Skeletal muscle cell (primary cell): ENCODE results near the gene SOX9.
"Not testable (repeated sequence)": the region's sequence is repeated elsewhere in the genome, so short reads cannot be mapped to it uniquely, and the experiment has no call there.

Experiments used
- DNase-seq: peaks from one replicate; pipeline ENCODE4 v3.0.0-alpha.2; 2010; ENCODE audit warnings: low read depth
- H3K4me3 ChIP-seq: 2 replicates; pipeline ENCODE4 v1.5.1; 2011; ENCODE audit warnings: low read depth, mild to moderate bottlenecking, control low read depth, low read length, moderate library complexity

SOX9 gene

GRCh38 chr17:72123530-72124437 is 3.0 kb downstream of the SOX9 start:
- peak overlapping the region; percentile 73 for H3K4me3 ChIP-seq
- DNase-seq = no peak

- no peak overlapping the region for H3K4me3 ChIP-seq
- no peak for DNase-seq
Measured at GRCh38 chr17:72124438-72124775, 3.6 kb downstream of the SOX9 start.

- no peak for DNase-seq
- H3K4me3 ChIP-seq = no peak overlapping the region
Measured at GRCh38 chr17:72125226-72125651, 4.4 kb downstream of the SOX9 start.

- H3K4me3 ChIP-seq = no peak overlapping the region
- no peak for DNase-seq
Measured at GRCh38 chr17:72125742-72126141, 4.9 kb downstream of the SOX9 start.

- H3K4me3 ChIP-seq = no peak overlapping the region
- DNase-seq = no peak
Measured at GRCh38 chr17:72126575-72127486, 6.0 kb downstream of the SOX9 start.

GRCh38 chr17:72128039-72128438 is 7.2 kb downstream of the SOX9 start:
- no peak overlapping the region for H3K4me3 ChIP-seq

GRCh38 chr17:72134608-72135394 is 14.0 kb downstream of the SOX9 start:
- DNase-seq = no peak
- H3K4me3 ChIP-seq = no peak overlapping the region

More at GRCh38 chr17:72128039-72128438, 7.2 kb downstream of the SOX9 start:
- no peak for DNase-seq

- no peak overlapping the region for H3K4me3 ChIP-seq
- DNase-seq = no peak
Measured at GRCh38 chr17:72135546-72136325, 14.9 kb downstream of the SOX9 start.

GRCh38 chr17:72136692-72137091 is 15.9 kb downstream of the SOX9 start:
- peak; percentile 62 for DNase-seq
- H3K4me3 ChIP-seq = no peak overlapping the region

GRCh38 chr17:72137161-72137560 is 16.3 kb downstream of the SOX9 start:
- DNase-seq = no peak
- H3K4me3 ChIP-seq = no peak overlapping the region

GRCh38 chr17:72139212-72139611 is 18.4 kb downstream of the SOX9 start:
- DNase-seq = no peak
- no peak overlapping the region for H3K4me3 ChIP-seq

- DNase-seq = no peak
- no peak overlapping the region for H3K4me3 ChIP-seq
Measured at GRCh38 chr17:72141336-72141735, 20.5 kb downstream of the SOX9 start.

GRCh38 chr17:72142097-72142496 is 21.3 kb downstream of the SOX9 start:
- not testable (repeated sequence) for H3K4me3 ChIP-seq, DNase-seq

- no peak for DNase-seq
- no peak overlapping the region for H3K4me3 ChIP-seq
Measured at GRCh38 chr17:72142614-72143013, 21.8 kb downstream of the SOX9 start.

- H3K4me3 ChIP-seq = no peak overlapping the region
Measured at GRCh38 chr17:72143245-72143644, 22.4 kb downstream of the SOX9 start.

GRCh38 chr17:72144101-72144500 is 23.3 kb downstream of the SOX9 start:
- no peak overlapping the region for H3K4me3 ChIP-seq
- no peak for DNase-seq

More at GRCh38 chr17:72143245-72143644, 22.4 kb downstream of the SOX9 start:
- no peak for DNase-seq

- no peak for DNase-seq
Measured at GRCh38 chr17:72145562-72145961, 24.7 kb downstream of the SOX9 start.

GRCh38 chr17:72145962-72146361 is 25.1 kb downstream of the SOX9 start:
- no peak for DNase-seq
- no peak overlapping the region for H3K4me3 ChIP-seq

More at GRCh38 chr17:72145562-72145961, 24.7 kb downstream of the SOX9 start:
- no peak overlapping the region for H3K4me3 ChIP-seq

- no peak overlapping the region for H3K4me3 ChIP-seq
- no peak for DNase-seq
Measured at GRCh38 chr17:72146371-72146770, 25.6 kb downstream of the SOX9 start.
